Neural crest cell (in vitro differentiated cells): Measurements from ENCODE around the gene PDZRN3. TPM values are rescaled to one million over a fixed set of nuclear protein-coding genes. Genes with fewer than 3 reads are reported as not detected.

Source experiments
- DNase-seq: peaks from one replicate; pipeline ENCODE4 v3.0.0; 2021; ENCODE audit warnings: low read depth, mixed read lengths, low spot score
- H3K27ac Mint-ChIP-seq: one replicate; pipeline ENCODE4 v1.8.0; 2021; ENCODE audit warnings: mild to moderate bottlenecking, mixed read lengths; ENCODE audit not compliant: unreplicated experiment
- H3K27me3 Mint-ChIP-seq: 2 replicates; pipeline ENCODE4 v1.8.0; 2021; ENCODE audit warnings: low read depth, mild to moderate bottlenecking, mixed read lengths
- H3K36me3 Mint-ChIP-seq: 2 replicates; pipeline ENCODE4 v1.8.0; 2021; ENCODE audit warnings: low read depth, mild to moderate bottlenecking, mixed read lengths
- H3K4me1 Mint-ChIP-seq: 2 replicates; pipeline ENCODE4 v1.8.0; 2021; ENCODE audit warnings: mixed read lengths
- H3K4me3 Mint-ChIP-seq: one replicate; pipeline ENCODE4 v1.8.0; 2021; ENCODE audit warnings: mild to moderate bottlenecking, mixed read lengths
- H3K9me3 Mint-ChIP-seq: 2 replicates; pipeline ENCODE4 v1.8.0; 2021; ENCODE audit warnings: mixed read lengths
- CTCF ChIP-seq: fragments of 200-600 bp; sonication (generic); conservative IDR thresholded peaks from 2 replicates; pipeline ENCODE4 v1.5.0; 2021; ENCODE audit warnings: antibody characterized with exemption, mild to moderate bottlenecking
- total RNA-seq: library from RNA; stranded (reverse); gene quantifications from 2 replicates; pipeline ENCODE4 v1.2.1, GENCODE V29; 2021

PDZRN3 gene
- total RNA-seq, 1 donor from 2014 or later: 12.2 TPM

- H3K36me3 Mint-ChIP-seq: no peaks in the 10 kb centered on the region
Measured at GRCh38 chr3:73584873-73585272, 39.9 kb downstream of the PDZRN3 start.

GRCh38 chr3:73582535-73582934 lies 42.2 kb downstream of the PDZRN3 start:
- no peak for TF ChIP-seq CTCF
- Mint-ChIP-seq H3K27me3 (no peaks in the 10 kb centered on the region), H3K36me3 (no peaks in the 10 kb centered on the region), H3K9me3 (no peaks in the 10 kb centered on the region), H3K4me3 (no peak overlapping the region), H3K4me1 (peaks cover 6% of the 10 kb centered on the region), H3K27ac (no peak overlapping the region)
- DNase-seq: no peak

More at GRCh38 chr3:73584873-73585272, 39.9 kb downstream of the PDZRN3 start:
- TF ChIP-seq CTCF: no peak
- peaks cover 6% of the 10 kb centered on the region for H3K4me1 Mint-ChIP-seq
- no peaks in the 10 kb centered on the region for H3K9me3 Mint-ChIP-seq
- H3K4me3 Mint-ChIP-seq: no peak overlapping the region
- DNase-seq: no peak
- no peak overlapping the region for H3K27ac Mint-ChIP-seq
- no peaks in the 10 kb centered on the region for H3K27me3 Mint-ChIP-seq

GRCh38 chr3:73581134-73581846 lies 43.5 kb downstream of the PDZRN3 start:
- Mint-ChIP-seq H3K36me3 (no peaks in the 10 kb centered on the region), H3K4me3 (no peak overlapping the region), H3K9me3 (no peaks in the 10 kb centered on the region), H3K27me3 (no peaks in the 10 kb centered on the region), H3K4me1 (peaks cover 6% of the 10 kb centered on the region), H3K27ac (no peak overlapping the region)
- no peak for DNase-seq
- TF ChIP-seq CTCF: no peak

- H3K9me3 Mint-ChIP-seq: no peaks in the 10 kb centered on the region
- no peak overlapping the region for H3K27ac Mint-ChIP-seq
- H3K27me3 Mint-ChIP-seq: no peaks in the 10 kb centered on the region
- H3K4me1 Mint-ChIP-seq: peaks cover 6% of the 10 kb centered on the region
- H3K36me3 Mint-ChIP-seq: no peaks in the 10 kb centered on the region
- H3K4me3 Mint-ChIP-seq: no peak overlapping the region
- no peak for DNase-seq
- TF ChIP-seq CTCF: no peak
Measured at GRCh38 chr3:73580343-73580742, 44.4 kb downstream of the PDZRN3 start.

- Mint-ChIP-seq H3K36me3 (no peaks in the 10 kb centered on the region), H3K4me3 (no peak overlapping the region), H3K27ac (no peak overlapping the region), H3K9me3 (no peaks in the 10 kb centered on the region), H3K27me3 (no peaks in the 10 kb centered on the region), H3K4me1 (no peaks in the 10 kb centered on the region)
- DNase-seq: no peak
- TF ChIP-seq CTCF: no peak
Measured at GRCh38 chr3:73577704-73578103, 47.0 kb downstream of the PDZRN3 start.
